ENCODE results near the gene PPP1R2B.
"Not testable (repeated sequence)": the region's sequence is repeated elsewhere in the genome, so short reads cannot be mapped to it uniquely, and the experiment has no call there.

PPP1R2B gene

DNA sequence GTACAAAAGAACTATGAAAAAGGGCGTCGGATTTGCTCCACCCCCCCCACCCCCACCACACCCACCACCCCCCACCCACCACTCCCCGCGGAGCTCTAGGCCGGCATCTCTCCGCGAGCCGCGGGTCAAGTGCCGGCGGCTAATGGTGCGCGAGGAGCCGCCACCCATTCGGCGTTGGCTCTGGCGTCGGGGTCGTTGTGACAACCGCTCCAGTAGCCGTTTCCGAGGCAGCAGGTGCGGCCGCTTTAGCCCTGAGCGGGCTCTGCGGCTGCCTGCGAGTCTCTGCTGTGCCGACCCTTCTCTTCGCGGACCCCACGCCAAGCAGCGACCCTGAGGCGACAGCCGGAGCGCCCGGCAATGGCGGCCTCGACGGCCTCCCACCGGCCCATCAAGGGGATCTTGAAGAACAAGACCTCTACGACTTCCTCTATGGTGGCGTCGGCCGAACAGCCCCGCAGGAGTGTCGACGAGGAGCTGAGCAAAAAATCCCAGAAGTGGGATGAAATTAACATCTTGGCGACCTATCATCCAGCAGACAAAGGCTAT is at the start of gene PPP1R2B:
PPP1R2B (plus strand) TSS at position 90 of the 546 bp plus-strand sequence; CDS start at position 358, 268 bp downstream.
- DNase-seq (ENCODE audit: insufficient read length, low spot score), result no peak
- FAIRE-seq, result no peak

DNA sequence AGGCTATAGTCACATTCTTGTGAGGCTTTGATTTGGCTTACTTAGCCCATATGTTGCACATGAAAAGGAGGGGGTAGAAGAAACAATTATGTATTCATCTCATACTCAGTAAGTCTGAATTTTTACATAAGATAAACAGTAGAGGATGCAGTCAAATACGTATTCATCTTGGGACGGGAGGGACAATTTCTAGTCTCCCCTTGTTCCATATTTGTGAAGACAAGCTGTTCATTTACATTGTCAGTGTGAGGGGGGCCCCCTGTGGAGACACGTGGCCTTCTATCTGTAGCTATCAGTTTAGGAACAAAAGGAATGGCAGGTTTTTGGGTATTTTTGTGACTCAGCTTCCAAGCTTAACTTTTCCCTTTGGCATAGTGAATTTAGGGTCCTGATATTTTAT is 49.2 kb upstream of the PPP1R2B start:
- no peak for FAIRE-seq
- DNase-seq (ENCODE audit: insufficient read length, low spot score), result no peak

DNA sequence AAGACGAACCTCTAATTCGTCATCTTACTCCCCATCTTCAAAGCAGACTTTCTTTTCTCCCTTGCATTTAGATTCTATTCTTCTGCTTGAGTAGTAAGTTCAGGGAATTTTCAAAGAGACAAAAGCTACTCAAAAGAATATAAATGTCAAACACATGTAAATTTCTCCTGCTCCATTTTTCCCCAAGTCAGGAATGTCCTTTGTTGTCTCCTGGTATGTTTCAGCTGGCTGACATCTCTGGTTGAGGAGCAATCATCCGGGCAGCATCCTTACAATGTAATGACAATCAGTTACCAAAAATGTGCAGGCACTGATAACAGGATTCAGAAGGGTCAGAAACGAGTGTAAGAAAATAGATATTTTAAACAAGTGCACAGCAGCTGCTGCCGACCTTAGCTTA is 47.6 kb upstream of the PPP1R2B start:
- FAIRE-seq (no peak), DNase-seq (ENCODE audit: insufficient read length, low spot score) (no peak)

DNA sequence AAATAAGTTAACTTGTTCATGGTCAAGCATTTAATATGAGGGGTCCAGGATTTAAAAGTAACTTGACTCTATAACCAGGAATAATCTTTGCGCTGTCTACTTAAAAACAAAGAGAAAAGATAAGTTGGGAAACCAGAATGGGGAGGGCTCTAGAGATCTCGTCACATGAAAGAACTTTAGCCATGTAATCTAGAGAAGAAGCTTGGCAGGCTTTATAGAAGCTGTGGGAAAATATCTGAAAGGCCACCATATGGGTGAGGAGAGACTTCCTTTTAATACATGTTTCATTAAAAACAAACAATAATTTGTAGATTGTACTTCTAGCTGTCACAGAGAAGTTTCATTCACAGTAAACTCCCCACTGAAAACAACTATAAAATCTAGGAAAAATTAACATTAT is 46.7 kb upstream of the PPP1R2B start:
- DNase-seq (ENCODE audit: insufficient read length, low spot score) (no peak), FAIRE-seq (no peak)

DNA sequence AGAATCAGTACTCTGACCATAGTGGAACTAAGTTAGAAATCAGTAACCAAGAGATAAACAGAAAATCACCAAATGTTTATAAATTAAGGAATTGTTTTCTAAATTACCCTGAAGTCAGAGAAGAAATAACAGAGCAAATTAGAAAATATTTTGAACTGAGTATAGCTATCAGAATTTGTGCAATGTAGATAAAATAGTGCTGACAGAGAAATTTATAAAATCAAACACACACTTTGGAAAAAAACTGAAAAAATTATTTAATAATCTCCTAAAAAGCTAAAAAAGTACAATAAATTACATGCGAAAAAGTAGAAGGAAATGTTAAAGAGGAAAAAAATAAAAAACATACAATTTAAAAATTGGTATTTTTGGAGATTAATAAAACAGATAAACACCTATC is 37.1 kb upstream of the PPP1R2B start:
- no peak for FAIRE-seq
- no peak for DNase-seq (ENCODE audit: insufficient read length, low spot score)

DNA sequence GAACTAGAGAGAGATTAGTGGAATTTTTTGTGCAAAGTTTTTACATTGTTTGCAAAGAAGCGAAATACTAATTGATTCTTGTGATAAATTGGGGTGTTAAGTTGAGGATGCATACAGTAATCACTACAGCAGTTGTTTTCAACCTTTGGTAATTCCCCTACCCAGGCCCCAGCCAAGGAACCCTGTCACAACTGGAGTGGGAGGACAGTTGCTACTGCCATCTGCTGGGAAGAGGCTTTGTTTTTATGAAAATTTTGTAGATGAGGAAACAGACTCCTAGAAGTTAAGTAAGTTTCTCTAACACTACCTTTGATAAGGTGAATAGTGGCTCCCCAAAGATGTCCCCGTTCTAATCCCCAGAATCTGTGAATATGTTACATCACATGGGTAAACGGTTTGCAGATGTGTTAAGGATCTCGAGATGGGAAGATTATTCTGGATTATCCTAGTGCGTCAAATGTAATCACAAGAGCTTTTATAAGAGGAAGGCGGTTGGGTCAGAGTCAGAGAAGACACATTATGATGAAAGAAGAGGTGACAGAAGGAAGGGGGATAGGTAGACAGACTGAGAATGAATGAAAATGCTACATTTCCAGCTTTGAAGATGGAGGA is 34.0 kb upstream of the PPP1R2B start:
- no peak for FAIRE-seq

DNA sequence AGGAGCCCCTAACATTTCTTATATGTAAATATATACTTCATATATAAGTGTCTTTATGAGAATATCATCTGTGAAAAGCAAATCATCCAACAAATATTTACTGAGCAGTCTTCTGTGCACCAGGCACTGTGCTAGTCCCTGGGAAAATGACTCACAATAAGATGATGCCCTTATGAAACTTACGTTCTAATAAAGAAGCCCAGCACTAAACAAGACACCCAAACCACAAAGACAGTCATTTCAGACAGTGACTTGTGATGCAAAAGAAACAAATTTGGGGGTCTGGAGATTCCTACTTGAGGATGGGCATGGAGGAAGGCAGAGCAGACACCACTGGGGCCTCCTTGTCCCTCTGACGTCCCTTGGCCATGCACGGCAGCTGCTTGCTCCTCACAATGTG is 30.6 kb upstream of the PPP1R2B start:
- FAIRE-seq, result no peak
- DNase-seq (ENCODE audit: insufficient read length, low spot score), result no peak

More for the DNA sequence above, 34.0 kb upstream of the PPP1R2B start:
- DNase-seq (ENCODE audit: insufficient read length, low spot score), result no peak

DNA sequence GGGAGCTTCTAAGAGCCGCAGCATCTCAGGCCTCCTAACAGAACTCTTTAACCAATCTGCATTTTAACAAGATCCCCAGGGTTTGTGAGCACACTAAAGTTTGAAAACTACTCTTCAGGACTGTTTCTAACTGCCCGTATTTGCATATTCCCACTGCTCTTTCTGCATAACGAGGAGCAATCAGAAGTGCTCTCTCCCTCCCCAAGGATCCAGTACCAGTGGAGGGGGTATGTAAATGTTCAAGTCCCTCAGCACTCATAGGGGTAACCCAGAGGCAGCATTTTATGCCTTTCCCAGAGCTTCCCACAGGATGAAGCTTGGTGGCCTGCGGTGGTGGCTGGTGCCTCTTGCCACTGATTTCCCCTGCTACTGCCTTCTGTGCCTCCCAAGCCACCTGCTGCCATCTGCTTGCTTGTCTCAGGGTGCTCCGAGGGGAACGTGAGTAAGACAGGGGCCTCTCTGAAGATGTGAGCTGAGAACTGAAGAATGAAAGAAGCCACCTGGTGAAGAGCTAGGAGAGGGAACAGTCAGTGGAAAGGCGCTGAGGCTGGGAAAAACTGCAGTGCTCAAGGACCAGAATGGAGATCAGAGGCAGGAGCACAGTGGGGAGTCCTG is 30.0 kb upstream of the PPP1R2B start:
- FAIRE-seq, result no peak
- DNase-seq (ENCODE audit: insufficient read length, low spot score), result no peak

DNA sequence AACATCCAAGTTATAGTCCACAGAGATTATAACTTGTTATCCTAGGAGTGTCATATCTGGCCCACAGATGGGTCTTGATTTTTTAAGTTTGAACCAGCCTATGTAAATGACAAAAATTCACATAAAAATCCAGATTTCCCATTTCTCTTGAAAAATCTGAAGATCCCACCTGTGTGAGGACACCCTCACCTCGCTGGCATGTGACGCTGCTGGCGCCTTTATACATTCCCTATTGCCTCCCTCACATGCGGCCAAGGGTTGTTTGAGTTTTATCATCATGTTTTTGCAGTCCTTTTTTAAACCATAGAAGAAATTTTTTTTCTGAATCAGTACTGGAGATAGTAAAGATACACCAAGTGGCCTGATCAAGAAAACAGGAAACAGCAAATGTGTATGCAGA is 25.9 kb upstream of the PPP1R2B start:
- FAIRE-seq (no peak), DNase-seq (ENCODE audit: insufficient read length, low spot score) (no peak)

DNA sequence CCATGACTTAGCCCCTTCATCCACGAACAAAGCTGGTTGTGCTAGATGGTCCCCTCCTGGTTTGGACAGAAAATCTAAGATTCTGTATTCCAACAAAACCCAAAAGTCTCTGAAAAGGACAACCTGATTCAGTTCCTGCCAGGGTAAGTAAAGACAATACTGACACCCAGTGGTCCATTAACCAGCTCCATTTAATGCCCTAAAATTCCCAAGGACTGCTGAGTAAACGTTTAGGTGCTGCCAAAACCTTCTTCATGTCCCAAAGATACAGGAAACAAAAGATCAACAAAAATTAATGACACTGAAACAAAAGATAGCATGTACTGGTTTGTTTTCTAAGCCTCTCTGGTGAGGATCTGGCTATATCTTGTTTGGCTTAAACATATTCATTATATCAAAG is 25.3 kb upstream of the PPP1R2B start:
- DNase-seq (ENCODE audit: insufficient read length, low spot score) (no peak), FAIRE-seq (no peak)

DNA sequence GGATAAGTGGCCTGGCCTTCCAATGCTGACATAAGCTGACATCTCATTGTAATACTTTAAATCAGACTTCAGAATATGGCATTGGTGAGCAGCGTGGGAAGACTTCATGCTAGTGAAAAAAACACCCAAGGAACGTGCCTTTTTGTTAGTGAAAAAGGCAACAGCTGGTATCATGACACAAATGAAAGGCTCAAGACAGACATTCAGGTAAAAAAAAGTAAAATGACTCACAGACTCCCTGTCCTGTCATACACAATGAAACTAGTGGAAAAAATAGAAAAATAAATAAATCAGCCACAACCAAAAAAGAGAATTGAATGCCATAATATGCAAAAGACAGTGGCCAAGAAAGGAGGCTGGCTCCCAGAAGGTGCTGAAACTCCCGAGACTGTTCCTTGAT is 24.4 kb upstream of the PPP1R2B start:
- FAIRE-seq, result no peak

DNA sequence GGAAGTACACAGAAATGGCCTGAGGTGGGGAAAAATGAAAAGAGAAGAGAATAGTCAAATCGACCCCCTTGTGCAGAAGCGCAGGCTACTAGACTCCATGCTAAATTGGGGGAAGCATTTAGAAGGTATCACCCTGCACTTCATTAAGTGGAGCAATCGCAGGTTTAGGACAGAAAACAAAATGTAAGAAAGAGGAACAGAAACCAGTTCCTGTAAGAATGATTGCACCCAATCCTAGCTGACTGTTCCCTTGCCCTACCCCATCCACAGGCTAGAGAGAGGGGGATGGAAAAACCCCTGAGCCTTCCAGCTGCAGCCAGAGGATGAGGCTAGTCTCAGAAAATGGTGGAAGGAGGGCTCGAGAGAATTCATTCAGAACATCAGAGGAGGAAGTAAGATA is 23.9 kb upstream of the PPP1R2B start:
- DNase-seq (ENCODE audit: insufficient read length, low spot score) (no peak), FAIRE-seq (no peak)

More for the DNA sequence above, 24.4 kb upstream of the PPP1R2B start:
- DNase-seq (ENCODE audit: insufficient read length, low spot score), result no peak

DNA sequence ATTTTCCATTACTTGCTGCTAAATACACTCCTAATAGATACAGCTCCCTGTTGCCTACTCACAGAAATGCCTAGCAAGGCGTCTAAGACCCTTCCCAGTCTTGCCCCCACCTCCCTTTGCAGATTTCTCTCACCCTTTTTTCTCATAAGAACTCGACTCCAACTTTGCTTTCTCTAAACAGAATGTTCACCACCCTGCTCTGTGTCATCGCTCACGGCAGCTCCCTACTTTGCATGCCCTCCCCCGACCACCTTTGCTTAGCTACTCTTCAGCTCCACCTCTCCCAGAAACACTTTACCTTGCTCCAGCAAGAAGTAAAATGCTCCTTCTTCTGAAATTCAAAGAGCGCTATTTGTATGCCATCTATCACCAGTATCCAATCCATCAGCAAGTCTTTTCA is 15.2 kb upstream of the PPP1R2B start:
- DNase-seq (ENCODE audit: insufficient read length, low spot score), result no peak
- no peak for FAIRE-seq

DNA sequence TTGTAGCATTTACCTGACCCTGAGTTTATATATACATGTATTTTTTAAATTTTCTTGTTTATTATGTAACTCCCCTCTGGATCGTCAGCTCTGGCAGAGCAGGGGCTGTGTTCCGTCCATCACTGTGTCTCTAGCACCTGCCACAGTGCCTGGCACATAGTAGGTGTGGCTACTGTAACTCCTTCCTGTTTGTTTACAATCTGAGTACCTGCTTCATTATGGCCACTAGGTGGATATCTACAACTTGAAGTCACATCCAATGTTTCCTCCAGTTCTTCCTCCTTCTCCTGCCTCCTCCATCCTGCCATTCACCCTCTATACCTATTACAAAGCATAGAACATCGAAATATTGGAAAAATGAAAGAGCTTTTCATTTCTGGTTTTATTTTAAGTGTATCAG is 14.2 kb upstream of the PPP1R2B start:
- DNase-seq (ENCODE audit: insufficient read length, low spot score), result no peak

DNA sequence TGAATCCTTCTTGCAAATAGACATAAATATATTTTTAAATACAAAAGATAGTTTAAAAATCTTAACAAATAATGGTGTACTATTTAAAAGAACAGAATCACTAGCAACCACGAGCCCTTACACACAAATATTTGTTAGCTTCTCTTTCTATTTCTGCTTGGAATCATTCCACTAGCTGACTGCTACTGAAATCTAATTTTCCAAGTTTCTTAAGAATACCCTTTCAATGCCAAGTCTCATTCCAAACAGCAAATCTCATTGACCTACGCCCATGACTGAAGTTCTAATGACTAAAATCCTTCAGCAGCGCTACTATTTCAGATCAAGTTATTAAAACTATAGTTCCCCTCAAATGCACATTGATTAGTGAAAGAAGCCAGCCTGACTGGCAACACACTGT is 13.2 kb upstream of the PPP1R2B start:
- DNase-seq (ENCODE audit: insufficient read length, low spot score), result no peak
- FAIRE-seq, result no peak

More for the DNA sequence above, 14.2 kb upstream of the PPP1R2B start:
- no peak for FAIRE-seq

DNA sequence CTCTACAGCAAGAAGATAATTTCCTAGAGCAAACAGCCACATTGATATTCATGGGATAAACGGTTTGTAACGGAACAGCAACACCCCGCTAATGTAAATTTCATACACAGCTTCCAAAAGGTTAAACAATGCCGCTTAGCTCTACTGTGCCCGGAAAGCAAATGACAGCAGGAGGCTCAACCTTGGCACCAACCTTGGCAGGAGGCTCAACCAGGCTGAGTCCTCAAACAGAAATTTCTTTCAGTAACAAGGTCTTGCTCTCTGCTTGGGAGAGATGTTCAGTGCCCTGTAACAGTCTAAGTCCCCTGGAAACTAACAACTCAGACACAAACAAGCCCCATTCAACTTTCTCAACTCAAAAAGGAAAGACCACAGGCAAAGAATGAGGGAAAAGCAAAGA is 11.1 kb upstream of the PPP1R2B start:
- DNase-seq (ENCODE audit: insufficient read length, low spot score) (no peak), FAIRE-seq (no peak)

DNA sequence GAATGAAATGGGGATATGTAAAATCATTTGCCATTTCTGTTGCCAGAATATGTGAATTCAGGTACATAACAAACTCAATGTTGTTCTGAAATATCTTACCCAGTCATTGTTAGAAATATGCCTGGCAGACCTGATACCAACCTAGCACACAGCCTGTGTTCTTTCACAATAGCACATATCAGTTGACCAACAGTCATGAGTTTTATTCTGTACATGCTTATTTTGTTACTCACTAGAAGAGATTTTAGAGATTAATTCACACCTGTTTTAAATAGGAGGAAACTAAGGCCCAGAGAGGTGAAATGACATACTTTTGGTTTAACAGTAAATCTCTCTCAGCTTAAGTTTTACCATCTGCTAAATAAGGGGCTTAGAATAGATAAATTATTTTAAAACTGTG is 8.4 kb upstream of the PPP1R2B start:
- FAIRE-seq, result no peak

DNA sequence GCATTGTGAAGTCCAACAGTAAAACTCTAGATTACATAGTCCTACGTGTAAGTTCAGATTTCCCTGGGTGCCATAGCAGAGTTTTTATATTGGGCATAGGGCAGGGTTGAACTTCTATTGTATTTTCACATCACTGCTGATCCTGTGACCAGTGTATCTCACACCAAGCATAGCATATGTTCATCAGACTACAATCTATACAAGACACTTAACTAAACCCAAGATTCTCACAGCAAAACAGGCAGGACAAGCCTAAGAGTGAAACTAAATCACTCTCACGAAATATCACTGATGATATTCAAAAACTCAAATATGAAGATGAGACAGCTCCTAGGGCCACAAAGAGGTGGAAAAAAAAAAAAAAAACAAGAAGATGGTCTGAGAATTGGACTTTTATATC is 3.2 kb upstream of the PPP1R2B start:
- FAIRE-seq, result no peak
- DNase-seq (ENCODE audit: insufficient read length, low spot score), result no peak

More for the DNA sequence above, 8.4 kb upstream of the PPP1R2B start:
- no peak for DNase-seq (ENCODE audit: insufficient read length, low spot score)

DNA sequence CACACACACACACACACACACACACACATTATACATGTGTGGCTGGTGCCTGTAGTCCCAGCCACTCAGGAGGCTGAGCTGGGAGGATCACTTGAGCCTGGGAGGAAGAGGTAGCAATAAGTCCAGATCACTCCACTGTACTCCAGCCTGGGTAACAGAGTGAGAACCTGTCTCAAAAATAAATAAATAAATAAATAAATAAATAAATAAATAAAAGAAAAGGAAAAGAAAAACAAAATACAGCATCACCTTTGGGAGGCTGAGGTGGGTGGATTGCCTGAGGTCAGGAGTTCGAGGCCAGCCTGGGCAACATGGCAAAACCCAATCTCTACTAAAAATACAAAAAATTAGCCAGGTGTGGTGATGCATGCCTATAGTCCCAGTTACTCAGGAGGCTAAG is 1.6 kb upstream of the PPP1R2B start:
- FAIRE-seq; DNase-seq (ENCODE audit: insufficient read length, low spot score): not testable (repeated sequence)

DNA sequence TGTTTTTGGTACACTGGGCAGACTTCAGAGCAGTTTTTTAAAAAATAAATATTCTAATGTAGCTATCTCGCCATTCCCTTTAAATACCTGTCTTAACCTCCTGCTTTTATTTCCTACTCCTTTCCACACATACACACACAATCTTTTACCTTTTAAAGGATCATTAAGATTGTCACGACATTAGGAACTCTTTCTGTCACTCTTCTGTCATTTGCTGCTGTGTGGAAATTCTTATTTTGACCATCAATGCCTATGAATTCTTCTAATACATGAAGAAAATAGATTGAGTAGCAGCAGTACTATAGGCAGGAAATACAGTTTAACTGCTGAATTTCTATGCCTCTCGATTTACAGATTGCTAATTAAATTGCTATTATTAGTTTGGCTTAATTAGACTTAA is 1.8 kb downstream of the PPP1R2B start:
- FAIRE-seq (no peak), DNase-seq (ENCODE audit: insufficient read length, low spot score) (no peak)

DNA sequence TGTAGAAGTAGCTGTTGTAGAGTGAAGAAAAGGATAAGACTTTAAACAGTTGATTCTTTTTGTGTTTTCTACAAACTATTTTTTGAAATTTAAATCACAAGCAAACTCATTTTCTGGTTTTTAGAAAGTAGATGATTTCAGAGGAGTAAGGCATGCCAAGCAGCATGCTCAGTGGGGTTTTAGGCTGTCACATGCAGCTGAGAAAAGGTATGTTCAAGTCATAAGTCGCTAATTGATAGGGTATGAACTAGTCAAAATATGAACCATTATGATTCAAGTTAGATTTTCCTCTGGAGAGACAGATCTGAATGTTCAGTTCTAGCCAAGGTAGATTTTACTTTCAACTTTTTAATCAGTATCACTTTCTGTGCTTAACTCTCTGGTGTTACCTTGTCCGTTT is 3.0 kb downstream of the PPP1R2B start:
- not testable (repeated sequence) for FAIRE-seq; DNase-seq (ENCODE audit: insufficient read length, low spot score)

DNA sequence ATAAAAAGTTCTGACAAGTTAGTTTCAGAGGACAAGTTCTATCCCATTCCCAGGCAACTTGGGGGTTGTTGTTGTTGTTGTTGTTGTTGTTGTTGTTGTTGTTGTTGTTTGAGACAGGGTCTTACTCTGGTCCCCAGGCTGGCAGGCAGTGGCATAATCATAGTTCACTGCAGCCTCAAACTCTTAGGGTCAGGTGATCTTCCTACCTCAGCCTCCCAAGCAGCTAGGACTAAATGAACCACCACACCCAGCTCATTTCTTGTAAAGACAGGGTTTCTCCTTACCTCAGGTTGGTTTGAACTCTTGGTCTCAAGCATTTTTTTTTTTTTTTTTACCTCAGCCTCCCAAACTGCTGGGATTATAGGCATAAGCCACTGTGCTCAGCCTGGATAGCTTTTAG is 15.3 kb downstream of the PPP1R2B start:
- DNase-seq (ENCODE audit: insufficient read length, low spot score) (no peak), FAIRE-seq (no peak)

DNA sequence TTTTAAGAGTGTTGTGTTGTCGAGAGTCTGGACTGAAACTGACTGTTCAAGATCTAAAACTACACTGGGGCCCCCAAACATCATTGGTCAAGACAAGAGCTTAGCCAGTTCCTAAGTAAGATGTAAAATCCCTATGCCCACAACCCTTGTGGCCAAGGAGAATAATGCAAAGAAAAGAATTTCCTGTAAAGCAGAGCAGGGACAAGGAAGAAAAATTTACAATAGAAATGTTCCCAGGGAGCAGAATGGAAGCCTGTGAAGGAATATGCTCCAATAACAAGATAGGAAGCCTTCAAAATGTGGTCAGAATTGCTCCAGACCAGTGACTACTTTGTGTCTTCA is 20.4 kb downstream of the PPP1R2B start:
- FAIRE-seq (no peak), DNase-seq (ENCODE audit: insufficient read length, low spot score) (no peak)

Data from HTR-8/SVneo (cell line).